BJ (cell line): Measurements from ENCODE around the gene SYNPO. TPM values are rescaled to one million over a fixed set of nuclear protein-coding genes. Genes with fewer than 3 reads are reported as not detected.
A peak's percentile ranks its signal among the peaks of the same experiment; 100 is the strongest.

ENCODE experiments used
- CTCF ChIA-PET: fragments of 350-600 bp; formaldehyde crosslinking; extraction: SDS; loops from one replicate; lab custom pipeline; 2021; ENCODE audit warnings: antibody characterized with exemption, inconsistent platforms; lab: Yijun Ruan, JAX
- POLR2A ChIA-PET: fragments of 300-600 bp; sonication (Branson Sonifier 250); formaldehyde crosslinking; extraction: SDS; loops from one replicate; lab custom pipeline; 2021; ENCODE audit warnings: antibody characterized with exemption; lab: Charles Lee
- DNase-seq: peaks from one replicate; pipeline ENCODE4 v3.0.0-alpha.2; 2011; ENCODE audit warnings: low read depth
- H3K27me3 ChIP-seq: 2 replicates; pipeline ENCODE4 v1.6.0; 2011; ENCODE audit warnings: low read length; ENCODE audit not compliant: control insufficient read depth, insufficient read depth
- H3K36me3 ChIP-seq: 2 replicates; pipeline ENCODE4 v1.5.1; 2011; ENCODE audit warnings: low read length; ENCODE audit not compliant: control insufficient read depth, insufficient read depth
- H3K4me3 ChIP-seq: 2 replicates; pipeline ENCODE4 v1.5.1; 2011; ENCODE audit warnings: low read depth, mild to moderate bottlenecking, control low read depth, low read length
- CTCF ChIP-seq: IDR thresholded peaks from 2 replicates; pipeline ENCODE4 v1.5.1; 2011; ENCODE audit warnings: low read depth, mild to moderate bottlenecking, control low read depth, inconsistent platforms, low read length, moderate library complexity; ENCODE audit not compliant: insufficient read depth
- polyA plus RNA-seq: library from polyadenylated mRNA; depleted of rRNA; stranded (reverse); fragments of >200 nt; gene quantifications from 2 replicates; pipeline ENCODE4 v1.2.3, GENCODE V29; 2011

Gene SYNPO
- polyA plus RNA-seq, 1 experiment: 8.4 TPM

- peaks cover 21% of the 10 kb centered on the region for H3K36me3 ChIP-seq
- DNase-seq: no peak
- no peak overlapping the region for H3K4me3 ChIP-seq
- no peak for TF ChIP-seq CTCF
- POLR2A ChIA-PET: no interaction called here
- CTCF ChIA-PET: interaction anchor here (1.2 kb wide), 1 partner anchor 134 kb away, joined by 3 read pairs; no protein-coding TSS in a partner anchor
- no peaks in the 10 kb centered on the region for H3K27me3 ChIP-seq
Observed at GRCh38 chr5:150694612-150695011, 54.2 kb downstream of the SYNPO start.

- Histone ChIP-seq H3K27me3 (no peaks in the 10 kb centered on the region), H3K4me3 (peak overlapping the region; percentile 83), H3K36me3 (peaks cover 4% of the 10 kb centered on the region)
- POLR2A ChIA-PET: interaction anchor here (0.6 to 1.0 kb wide), 3 partner anchors 52 to 84 kb away, joined by 3 to 5 read pairs (median 3); partner anchors contain the start of gene DCTN4
- no peak for TF ChIP-seq CTCF
- no peak for DNase-seq
- CTCF ChIA-PET: interaction anchor here (0.7 to 3.0 kb wide), 18 partner anchors 8 to 253 kb away, joined by 3 to 24 read pairs (median 4); no protein-coding TSS in a partner anchor
Observed at GRCh38 chr5:150700246-150700593, 59.8 kb downstream of the SYNPO start.

- H3K4me3 ChIP-seq: peak within 1 kb of the TSS; percentile 83
- H3K27me3 ChIP-seq: no peaks in the 10 kb centered on the region
- TF ChIP-seq CTCF: peak; percentile 76
- peaks cover 4% of the 10 kb centered on the region for H3K36me3 ChIP-seq
- ChIA-PET POLR2A (interaction anchor here (0.7 to 1.0 kb wide), 2 partner anchors 58 to 83 kb away, joined by 3 to 5 read pairs; partner anchors contain the start of gene DCTN4), CTCF (interaction anchor here (0.7 to 3.0 kb wide), 26 partner anchors 11 to 253 kb away, joined by 3 to 24 read pairs (median 4); no protein-coding TSS in a partner anchor)
- DNase-seq: peak; percentile 48
Observed at GRCh38 chr5:150700594-150701377, 60.3 kb downstream of the SYNPO start, which contains the start of gene RBM22. Gene RBM22, minus strand, starts transcription at chr5:150701062. Its CDS starts 77 bp downstream, at chr5:150700985.

- ChIA-PET CTCF (interaction anchor here (0.8 to 1.7 kb wide), 4 partner anchors 98 to 244 kb away, joined by 3 to 4 read pairs (median 4); no protein-coding TSS in a partner anchor), POLR2A (no interaction called here)
- DNase-seq: no peak
Observed at GRCh38 chr5:150703762-150704161, 63.3 kb downstream of the SYNPO start.

More at GRCh38 chr5:150703762-150704161, 63.3 kb downstream of the SYNPO start:
- no peak for TF ChIP-seq CTCF
- no peaks in the 10 kb centered on the region; the same call in 1 of the 2 replicates for H3K36me3 ChIP-seq
- H3K4me3 ChIP-seq: no peak overlapping the region
- H3K27me3 ChIP-seq: no peaks in the 10 kb centered on the region
